ENCODE results near the gene RAB4A. TPM values are rescaled to one million over a fixed set of nuclear protein-coding genes. Genes with fewer than 3 reads are reported as not detected.

RAB4A gene
- total RNA-seq, 1 donor from 2014 or later = 63.0 TPM

- H3K36me3 Mint-ChIP-seq (ENCODE audit: unreplicated experiment) = peaks cover 5% of the 10 kb centered on the region
- no peaks in the 10 kb centered on the region for H3K27me3 Mint-ChIP-seq (ENCODE audit: unreplicated experiment)
- H3K4me3 Mint-ChIP-seq (ENCODE audit: unreplicated experiment) = no peak overlapping the region
- H3K4me1 Mint-ChIP-seq (ENCODE audit: low read depth, unreplicated experiment) = no peaks in the 10 kb centered on the region
- no peak overlapping the region for H3K27ac Mint-ChIP-seq (ENCODE audit: unreplicated experiment)
- peaks cover under 1% of the 10 kb centered on the region for H3K9me3 Mint-ChIP-seq (ENCODE audit: unreplicated experiment)
- DNase-seq = no peak
- TF ChIP-seq, protein P1, sequence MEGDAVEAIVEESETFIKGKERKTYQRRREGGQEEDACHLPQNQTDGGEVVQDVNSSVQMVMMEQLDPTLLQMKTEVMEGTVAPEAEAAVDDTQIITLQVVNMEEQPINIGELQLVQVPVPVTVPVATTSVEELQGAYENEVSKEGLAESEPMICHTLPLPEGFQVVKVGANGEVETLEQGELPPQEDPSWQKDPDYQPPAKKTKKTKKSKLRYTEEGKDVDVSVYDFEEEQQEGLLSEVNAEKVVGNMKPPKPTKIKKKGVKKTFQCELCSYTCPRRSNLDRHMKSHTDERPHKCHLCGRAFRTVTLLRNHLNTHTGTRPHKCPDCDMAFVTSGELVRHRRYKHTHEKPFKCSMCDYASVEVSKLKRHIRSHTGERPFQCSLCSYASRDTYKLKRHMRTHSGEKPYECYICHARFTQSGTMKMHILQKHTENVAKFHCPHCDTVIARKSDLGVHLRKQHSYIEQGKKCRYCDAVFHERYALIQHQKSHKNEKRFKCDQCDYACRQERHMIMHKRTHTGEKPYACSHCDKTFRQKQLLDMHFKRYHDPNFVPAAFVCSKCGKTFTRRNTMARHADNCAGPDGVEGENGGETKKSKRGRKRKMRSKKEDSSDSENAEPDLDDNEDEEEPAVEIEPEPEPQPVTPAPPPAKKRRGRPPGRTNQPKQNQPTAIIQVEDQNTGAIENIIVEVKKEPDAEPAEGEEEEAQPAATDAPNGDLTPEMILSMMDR (IDR thresholded peaks at IDR 0.05; ENCODE audit: partially characterized antibody, unreplicated experiment) = no peak
These were observed 45.3 kb downstream of the RAB4A start for GRCh38 chr1:229316166-229316565.

DNA sequence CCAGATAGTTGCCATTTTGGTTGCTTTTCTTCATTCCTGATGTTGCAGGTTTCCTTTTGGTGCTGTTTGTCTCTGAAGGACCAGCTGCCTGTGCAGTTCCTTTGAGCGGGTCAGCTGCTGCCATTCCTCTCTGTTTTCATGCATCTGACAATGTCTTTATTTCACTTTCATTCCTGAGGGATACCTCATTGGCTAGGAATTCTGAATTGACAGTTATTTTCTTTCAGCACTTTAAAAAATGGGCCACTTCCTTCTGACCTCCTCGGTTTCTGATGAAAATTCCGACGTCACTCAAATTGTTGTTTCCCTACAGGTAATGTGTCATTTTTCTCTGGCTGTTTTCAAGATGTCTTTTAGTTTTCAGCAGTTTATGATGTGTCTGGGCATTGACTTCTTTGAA lies 47.1 kb downstream of the RAB4A start:
- Mint-ChIP-seq H3K27ac (ENCODE audit: unreplicated experiment) (no peak overlapping the region), H3K4me3 (ENCODE audit: unreplicated experiment) (no peak overlapping the region), H3K27me3 (ENCODE audit: unreplicated experiment) (peaks cover 2% of the 10 kb centered on the region), H3K36me3 (ENCODE audit: unreplicated experiment) (peaks cover 5% of the 10 kb centered on the region), H3K9me3 (ENCODE audit: unreplicated experiment) (no peaks in the 10 kb centered on the region), H3K4me1 (ENCODE audit: low read depth, unreplicated experiment) (no peaks in the 10 kb centered on the region)
- TF ChIP-seq, protein P1 (IDR thresholded peaks at IDR 0.05; ENCODE audit: partially characterized antibody, unreplicated experiment) = no peak
- no peak for DNase-seq

- H3K36me3 Mint-ChIP-seq (ENCODE audit: unreplicated experiment) = peaks cover 5% of the 10 kb centered on the region
- no peak overlapping the region for H3K4me3 Mint-ChIP-seq (ENCODE audit: unreplicated experiment)
- H3K27ac Mint-ChIP-seq (ENCODE audit: unreplicated experiment) = no peak overlapping the region
- peaks cover 2% of the 10 kb centered on the region for H3K27me3 Mint-ChIP-seq (ENCODE audit: unreplicated experiment)
- H3K9me3 Mint-ChIP-seq (ENCODE audit: unreplicated experiment) = no peaks in the 10 kb centered on the region
- no peaks in the 10 kb centered on the region for H3K4me1 Mint-ChIP-seq (ENCODE audit: low read depth, unreplicated experiment)
- DNase-seq = no peak
- TF ChIP-seq, protein P1 (IDR thresholded peaks at IDR 0.05; ENCODE audit: partially characterized antibody, unreplicated experiment) = no peak
These were observed 48.6 kb downstream of the RAB4A start for GRCh38 chr1:229319487-229319886.

GRCh38 chr1:229323201-229323600 lies 52.3 kb downstream of the RAB4A start:
- Mint-ChIP-seq H3K4me3 (ENCODE audit: unreplicated experiment) (no peak overlapping the region), H3K27ac (ENCODE audit: unreplicated experiment) (no peak overlapping the region), H3K36me3 (ENCODE audit: unreplicated experiment) (peaks cover 2% of the 10 kb centered on the region), H3K4me1 (ENCODE audit: low read depth, unreplicated experiment) (peaks cover 7% of the 10 kb centered on the region), H3K9me3 (ENCODE audit: unreplicated experiment) (peaks cover 2% of the 10 kb centered on the region), H3K27me3 (ENCODE audit: unreplicated experiment) (peaks cover 5% of the 10 kb centered on the region)
- no peak for DNase-seq
- TF ChIP-seq, protein P1 (IDR thresholded peaks at IDR 0.05; ENCODE audit: partially characterized antibody, unreplicated experiment) = no peak

DNA sequence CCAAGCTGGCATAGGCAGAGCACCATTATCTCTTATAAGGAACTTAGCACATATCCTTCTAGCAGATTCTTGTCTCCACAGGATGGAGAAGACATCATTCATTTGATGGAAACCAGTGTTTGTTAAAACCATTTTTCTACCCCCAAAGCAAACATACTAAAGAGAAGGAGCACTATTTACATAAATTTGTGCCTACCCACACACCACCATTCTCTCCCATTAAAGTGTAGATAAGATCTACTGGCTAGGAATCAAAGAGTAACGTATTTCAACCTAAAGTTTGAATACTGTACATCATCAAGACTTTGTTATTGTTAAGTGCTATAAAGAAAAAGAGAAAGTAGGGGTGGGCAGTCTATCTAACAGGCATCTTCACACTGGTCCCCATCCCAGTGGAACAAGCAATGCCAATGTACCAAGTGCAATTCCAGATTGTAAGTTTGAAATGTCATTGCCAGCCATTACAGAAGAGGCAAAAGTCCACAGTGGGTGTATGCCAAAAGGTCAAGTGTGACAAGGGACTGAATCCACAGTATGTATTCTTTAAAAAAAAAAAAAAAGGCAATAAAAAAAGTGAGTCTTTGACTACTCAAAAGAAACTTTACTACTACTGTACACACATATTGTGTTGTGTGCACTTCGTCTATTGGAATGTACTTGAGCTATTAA lies 53.1 kb downstream of the RAB4A start:
- TF ChIP-seq, protein P1 (IDR thresholded peaks at IDR 0.05; ENCODE audit: partially characterized antibody, unreplicated experiment) = no peak
- no peak overlapping the region for H3K27ac Mint-ChIP-seq (ENCODE audit: unreplicated experiment)
- no peak for DNase-seq
- peaks cover 2% of the 10 kb centered on the region for H3K9me3 Mint-ChIP-seq (ENCODE audit: unreplicated experiment)
- peaks cover 7% of the 10 kb centered on the region for H3K4me1 Mint-ChIP-seq (ENCODE audit: low read depth, unreplicated experiment)
- no peak overlapping the region for H3K4me3 Mint-ChIP-seq (ENCODE audit: unreplicated experiment)
- H3K27me3 Mint-ChIP-seq (ENCODE audit: unreplicated experiment) = peaks cover 5% of the 10 kb centered on the region
- no peaks in the 10 kb centered on the region for H3K36me3 Mint-ChIP-seq (ENCODE audit: unreplicated experiment)

Data from glutamatergic neuron (in vitro differentiated cells).